HepG2 (cell line): Measurements from ENCODE around the gene MAJIN. TPM values are rescaled to one million over a fixed set of nuclear protein-coding genes. Genes with fewer than 3 reads are reported as not detected.

Source experiments
- FOXA1 ChIP-seq, 2 experiments: fragments of 450-650 bp in 1 of 2; sonication (generic) in 1 of 2; formaldehyde crosslinking in 1 of 2; IDR thresholded peaks; 2 replicates each; pipeline versions ENCODE4 v1.4.0 to v1.6.1; 2016 to 2020; ENCODE audit warnings: missing genetic modification reagents in 1 of 2
- GFI1 ChIP-seq: sonication (generic); formaldehyde crosslinking; IDR thresholded peaks from 2 replicates; pipeline ENCODE4 v1.5.0; 2020; ENCODE audit warnings: missing genetic modification reagents, mild to moderate bottlenecking, borderline replicate concordance
- HNF1A ChIP-seq, 2 experiments: sonication (generic) in 1 of 2; formaldehyde crosslinking in 1 of 2; IDR thresholded peaks; 2 replicates each; pipeline versions ENCODE4 v1.4.0 to v1.6.1; 2016 to 2020; ENCODE audit warnings: borderline replicate concordance in 1 of 2, low read depth in 1 of 2, mild to moderate bottlenecking in 1 of 2, missing genetic modification reagents in 1 of 2
- IKZF5 ChIP-seq: IDR thresholded peaks from 2 replicates; pipeline ENCODE4 v1.6.1; 2018; ENCODE audit warnings: missing genetic modification reagents, mild to moderate bottlenecking, missing compliant biosample characterization
- NRL ChIP-seq: sonication (generic); formaldehyde crosslinking; IDR thresholded peaks from 2 replicates; pipeline ENCODE4 v1.5.0; 2020; ENCODE audit warnings: missing genetic modification reagents, mild to moderate bottlenecking, moderate library complexity, borderline replicate concordance
- PAF1 ChIP-seq: IDR thresholded peaks from 2 replicates; pipeline ENCODE4 v1.6.1; 2016; ENCODE audit warnings: missing genetic modification reagents, missing compliant biosample characterization
- PATZ1 ChIP-seq: sonication (generic); formaldehyde crosslinking; IDR thresholded peaks from 2 replicates; pipeline ENCODE4 v1.4.0; 2020; ENCODE audit warnings: missing genetic modification reagents
- RARA ChIP-seq: IDR thresholded peaks from 2 replicates; pipeline ENCODE4 v1.6.1; 2016; ENCODE audit warnings: missing genetic modification reagents, missing compliant biosample characterization
- REST ChIP-seq, 2 experiments: IDR thresholded peaks; 2 replicates each; pipeline ENCODE4 v1.6.1; 2011 to 2012; ENCODE audit warnings: low read length in 2 of 2, borderline replicate concordance in 1 of 2, low read depth in 1 of 2, mild to moderate bottlenecking in 1 of 2, moderate library complexity in 1 of 2
- RFX1 ChIP-seq: fragments of 450-650 bp; IDR thresholded peaks from 2 replicates; pipeline ENCODE4 v1.6.1; 2017
- U2AF2 ChIP-seq: fragments of 200-400 bp; formaldehyde crosslinking; IDR thresholded peaks from 2 replicates; pipeline ENCODE4 v1.6.1; 2017; ENCODE audit warnings: low read depth, mild to moderate bottlenecking, low read length
- ZC3H13 ChIP-seq: sonication (generic); formaldehyde crosslinking; IDR thresholded peaks from 2 replicates; pipeline ENCODE4 v1.8.1; 2023; ENCODE audit warnings: mild to moderate bottlenecking, missing genetic modification reagents, moderate library complexity
- ZNF138 ChIP-seq: sonication (generic); formaldehyde crosslinking; IDR thresholded peaks from 2 replicates; pipeline ENCODE4 v1.5.0; 2020; ENCODE audit warnings: mild to moderate bottlenecking, low read depth, missing genetic modification reagents
- ZNF382 ChIP-seq: sonication (generic); formaldehyde crosslinking; IDR thresholded peaks from 2 replicates; pipeline ENCODE4 v1.5.0; 2020; ENCODE audit warnings: missing genetic modification reagents, mild to moderate bottlenecking, borderline replicate concordance
- ZNF772 ChIP-seq: sonication (generic); formaldehyde crosslinking; IDR thresholded peaks from 2 replicates; pipeline ENCODE4 v1.5.0; 2020; ENCODE audit warnings: mild to moderate bottlenecking, missing genetic modification reagents
- polyA plus RNA-seq, 8 experiments: library from polyadenylated mRNA; depleted of rRNA in 3 of 8; stranded (reverse) in 7 of 8; unstranded in 1 of 8; fragments of >200 nt; fragmentation: Illumina TruSeq in 4 of 8; extraction: Trizol in 4 of 8; gene quantifications; 2 replicates each; pipeline versions ENCODE4 v1.2.1 to v1.2.3, GENCODE V29; 2011 to 2016; ENCODE audit warnings: low read depth in 4 of 8, missing spikeins in 1 of 8, mixed read lengths in 1 of 8; ENCODE audit not compliant: insufficient read depth in 1 of 8
- total RNA-seq, 5 experiments: library from RNA; depleted of rRNA; stranded (reverse); fragments of >200 nt; fragmentation: Illumina TruSeq; extraction: Trizol; gene quantifications; 2 replicates each; pipeline ENCODE4 v1.2.3, GENCODE V29; 2016; ENCODE audit warnings: low read depth in 1 of 5
- TF ChIP-seq, protein P1 (sequence below): IDR thresholded peaks from 2 replicates; pipeline ENCODE4 v1.6.1; 2012; ENCODE audit warnings: inconsistent platforms

MAJIN gene
- total and polyA plus RNA-seq, 2 of the 13 experiments (the other 11 are each of a cell fraction or from before 2014, with no cell fraction given) = not detected

DNA sequence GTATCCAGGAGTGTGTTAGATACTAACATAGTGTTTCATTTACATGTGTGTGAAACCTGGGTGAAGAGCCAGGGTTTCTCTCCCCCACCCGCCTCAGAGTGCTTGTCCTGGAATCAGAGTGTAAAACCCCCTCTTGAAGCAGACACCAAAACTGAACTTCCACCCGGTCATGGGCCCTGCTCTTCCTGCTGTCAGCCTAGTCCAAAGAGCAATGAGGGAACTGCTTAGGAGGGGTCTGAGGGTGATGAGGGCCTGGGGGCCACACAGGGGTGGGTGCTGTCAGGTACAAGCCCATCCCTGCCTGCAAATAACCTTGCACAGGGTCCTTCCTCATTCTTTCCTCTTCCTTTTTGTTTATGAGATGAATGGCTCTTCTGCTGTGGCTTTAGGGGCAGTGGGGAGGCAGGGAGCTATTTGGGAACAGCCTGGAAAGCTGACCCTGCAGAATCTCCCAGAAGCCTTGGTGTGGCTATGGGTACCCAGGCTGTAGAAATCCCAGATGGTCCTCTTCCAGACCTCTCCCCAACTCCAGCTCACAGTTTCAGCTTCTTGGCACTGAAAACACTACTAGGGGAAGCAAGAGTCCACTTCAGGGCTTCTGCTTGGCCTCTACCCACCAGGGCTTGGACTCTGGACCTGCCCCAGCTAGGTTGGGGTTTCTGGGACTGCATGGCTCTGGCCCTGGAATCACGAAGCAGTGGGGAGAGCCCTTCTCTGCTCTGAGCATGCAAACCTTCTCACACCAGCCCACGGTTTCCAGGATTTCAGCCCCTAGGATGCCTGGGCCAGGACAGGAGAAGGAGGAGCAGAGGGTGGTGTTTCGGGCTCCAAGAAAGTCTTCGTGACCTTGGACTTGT, 16.3 kb upstream of the MAJIN start (continued):
- peak; percentile 54; the same call in 1 of the 2 replicates for TF ChIP-seq PATZ1 (CRISPR knock-in tag)
- 0 out of 2 replicates have a peak, but pooled peaks have one; percentile 3 for TF ChIP-seq IKZF5 (CRISPR knock-in tag)
- no peak for TF ChIP-seq U2AF2
- TF ChIP-seq, protein P1, sequence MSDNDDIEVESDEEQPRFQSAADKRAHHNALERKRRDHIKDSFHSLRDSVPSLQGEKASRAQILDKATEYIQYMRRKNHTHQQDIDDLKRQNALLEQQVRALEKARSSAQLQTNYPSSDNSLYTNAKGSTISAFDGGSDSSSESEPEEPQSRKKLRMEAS = peak; percentile 52; the same call in 1 of the 2 replicates
- TF ChIP-seq RFX1 = no peak
- TF ChIP-seq HNF1A (IDR thresholded peaks at IDR 0.05; ENCODE audit: low read depth) = no peak
- no peak for TF ChIP-seq HNF1A (CRISPR knock-in tag; IDR thresholded peaks at IDR 0.05; ENCODE audit: borderline replicate concordance)
- no peak for TF ChIP-seq ZNF772 (CRISPR knock-in tag)
- TF ChIP-seq ZNF382 = no peak
- TF ChIP-seq PAF1 = no peak
- no peak for TF ChIP-seq REST (IDR thresholded peaks at IDR 0.05; ENCODE audit: borderline replicate concordance in 1 of 2, low read depth in 1 of 2, low read length in 2 of 2)
- no peak for TF ChIP-seq FOXA1 (IDR thresholded peaks at IDR 0.05)
- no peak for TF ChIP-seq FOXA1 (CRISPR knock-in tag; IDR thresholded peaks at IDR 0.05)
- TF ChIP-seq ZNF138 (CRISPR knock-in tag) = no peak
- TF ChIP-seq NRL (CRISPR knock-in tag) = no peak
- 0 out of 2 replicates have a peak, but pooled peaks have one; percentile 6 for TF ChIP-seq RARA (CRISPR knock-in tag)
- no peak for TF ChIP-seq GFI1 (CRISPR knock-in tag)
- no peak for TF ChIP-seq ZC3H13 (CRISPR knock-in tag)
